Measurements from ENCODE around the gene SLC30A2. TPM values are rescaled to one million over a fixed set of nuclear protein-coding genes. Genes with fewer than 3 reads are reported as not detected.

The SLC30A2 gene
- total and polyA plus RNA-seq, 2 of the 13 experiments (the other 11 are each of a cell fraction or from before 2014, with no cell fraction given): not detected

DNA sequence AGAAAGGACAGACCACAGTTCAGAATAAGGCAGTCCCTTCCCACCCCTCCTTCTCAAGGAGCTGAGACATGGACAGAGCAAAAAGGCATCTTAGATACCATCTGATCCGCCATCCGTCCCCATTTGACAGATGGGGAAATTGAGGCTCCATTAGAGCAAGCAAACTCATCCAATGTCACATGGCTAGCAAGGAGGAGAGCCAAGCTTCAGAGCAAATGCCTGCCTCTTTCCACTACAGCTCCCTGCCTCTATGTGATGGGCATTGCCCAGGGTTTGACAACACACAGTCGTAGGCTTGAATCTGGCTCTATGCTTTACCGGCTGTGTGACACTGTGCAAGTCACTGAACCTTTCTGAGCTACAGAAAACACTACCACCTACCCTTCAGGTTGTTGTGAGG is 3.9 kb downstream of the SLC30A2 start (continued):
- TF ChIP-seq, protein P1, sequence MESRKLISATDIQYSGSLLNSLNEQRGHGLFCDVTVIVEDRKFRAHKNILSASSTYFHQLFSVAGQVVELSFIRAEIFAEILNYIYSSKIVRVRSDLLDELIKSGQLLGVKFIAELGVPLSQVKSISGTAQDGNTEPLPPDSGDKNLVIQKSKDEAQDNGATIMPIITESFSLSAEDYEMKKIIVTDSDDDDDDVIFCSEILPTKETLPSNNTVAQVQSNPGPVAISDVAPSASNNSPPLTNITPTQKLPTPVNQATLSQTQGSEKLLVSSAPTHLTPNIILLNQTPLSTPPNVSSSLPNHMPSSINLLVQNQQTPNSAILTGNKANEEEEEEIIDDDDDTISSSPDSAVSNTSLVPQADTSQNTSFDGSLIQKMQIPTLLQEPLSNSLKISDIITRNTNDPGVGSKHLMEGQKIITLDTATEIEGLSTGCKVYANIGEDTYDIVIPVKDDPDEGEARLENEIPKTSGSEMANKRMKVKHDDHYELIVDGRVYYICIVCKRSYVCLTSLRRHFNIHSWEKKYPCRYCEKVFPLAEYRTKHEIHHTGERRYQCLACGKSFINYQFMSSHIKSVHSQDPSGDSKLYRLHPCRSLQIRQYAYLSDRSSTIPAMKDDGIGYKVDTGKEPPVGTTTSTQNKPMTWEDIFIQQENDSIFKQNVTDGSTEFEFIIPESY (CRISPR knock-in tag; IDR thresholded peaks at IDR 0.05): no peak
- TF ChIP-seq ZNF720 (CRISPR knock-in tag; IDR thresholded peaks at IDR 0.05) (no peak), ZNF564 (CRISPR knock-in tag; IDR thresholded peaks at IDR 0.05) (no peak)
- TF ChIP-seq, protein P2, sequence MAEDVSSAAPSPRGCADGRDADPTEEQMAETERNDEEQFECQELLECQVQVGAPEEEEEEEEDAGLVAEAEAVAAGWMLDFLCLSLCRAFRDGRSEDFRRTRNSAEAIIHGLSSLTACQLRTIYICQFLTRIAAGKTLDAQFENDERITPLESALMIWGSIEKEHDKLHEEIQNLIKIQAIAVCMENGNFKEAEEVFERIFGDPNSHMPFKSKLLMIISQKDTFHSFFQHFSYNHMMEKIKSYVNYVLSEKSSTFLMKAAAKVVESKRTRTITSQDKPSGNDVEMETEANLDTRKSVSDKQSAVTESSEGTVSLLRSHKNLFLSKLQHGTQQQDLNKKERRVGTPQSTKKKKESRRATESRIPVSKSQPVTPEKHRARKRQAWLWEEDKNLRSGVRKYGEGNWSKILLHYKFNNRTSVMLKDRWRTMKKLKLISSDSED (CRISPR knock-in tag; IDR thresholded peaks at IDR 0.05): no peak

DNA sequence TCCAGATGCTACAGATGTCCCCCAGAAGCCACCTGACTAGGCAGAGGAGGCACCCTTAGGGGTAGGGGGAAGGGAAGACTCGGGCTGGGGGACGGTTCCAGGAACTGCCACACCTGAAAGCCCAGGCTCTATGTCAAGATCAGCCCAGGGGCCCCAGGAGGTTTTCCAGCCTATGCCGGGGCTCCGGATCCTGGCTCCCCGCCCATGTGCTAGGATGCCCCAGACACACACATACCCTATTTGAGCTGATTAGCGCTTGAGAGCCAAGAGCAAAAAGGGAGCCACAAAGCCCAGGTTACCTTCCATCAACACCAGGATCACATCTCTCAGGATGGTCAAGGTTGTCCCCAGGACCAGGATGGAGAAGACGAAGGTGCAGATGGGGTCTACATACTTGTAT is 4.5 kb downstream of the SLC30A2 start:
- Histone ChIP-seq H3K4me2 (ENCODE audit: low read depth, low read length) (no peak overlapping the region), H3K27ac (ENCODE audit: extremely low read length, insufficient read depth, low read length) (no peak overlapping the region), H3K27me3 (ENCODE audit: control insufficient read depth in 1 of 2, insufficient read depth in 2 of 2, low read length in 2 of 2) (peaks cover 17 to 76% of the 10 kb centered on the region in 2 experiments), H4K20me1 (ENCODE audit: insufficient read depth, low read length) (no peaks in the 10 kb centered on the region), H2AFZ (ENCODE audit: low read length) (no peak overlapping the region), H3K9ac (ENCODE audit: insufficient read depth, low read depth, low read length) (no peak overlapping the region), H3K4me3 (replicated peaks in 1 of 3; ENCODE audit: insufficient read depth in 1 of 3, low read depth in 2 of 3, low read length in 3 of 3) (no peak overlapping the region), H3K9me3 (ENCODE audit: low read length) (no peaks in the 10 kb centered on the region), H3K79me2 (ENCODE audit: insufficient read depth, low read length) (no peaks in the 10 kb centered on the region), H3K36me3 (replicated peaks in 1 of 2; ENCODE audit: control insufficient read depth in 1 of 2, insufficient read depth in 2 of 2, low read length in 2 of 2) (no peaks in the 10 kb centered on the region), H3K4me1 (ENCODE audit: insufficient read depth, low read length) (peaks cover 14% of the 10 kb centered on the region)
- no peak for FAIRE-seq
- in situ Hi-C loops (cut with HindIII; ENCODE audit: extremely low pct_ligation_motif_present, low pct_unique_long_range_greater_than_20kb) (no loop called here), intact Hi-C loops (cut with micrococcal nuclease; ENCODE audit: unreplicated experiment) (no loop called here)
- ChIA-PET CTCF (ENCODE audit: low intra/inter-chr PET ratio, low total read pairs) (no interaction called here), POLR2A (no interaction called here)
- WGBS (ENCODE audit: low lambda C conversion rate): 13% methylated on average over 6 of the region's 7 CpGs
- DNase-seq (ENCODE audit: low spot score): no peak
- TF ChIP-seq ZNF776 (CRISPR knock-in tag; IDR thresholded peaks at IDR 0.05) (no peak), NR2F1 (CRISPR knock-in tag; IDR thresholded peaks at IDR 0.05) (no peak)
- ATAC-seq: no peak
- no TSS peak for BruUV-seq (replicated peaks)
